ENCODE results near the gene ATP11A. TPM values are rescaled to one million over a fixed set of nuclear protein-coding genes. Genes with fewer than 3 reads are reported as not detected.

ATP11A gene
- polyA plus RNA-seq (2013, experiment 1 of 2; ENCODE audit: insufficient read length), result 8.7 TPM
- 8.9 TPM for polyA plus RNA-seq (2013, experiment 2 of 2; ENCODE audit: insufficient read length)

DNA sequence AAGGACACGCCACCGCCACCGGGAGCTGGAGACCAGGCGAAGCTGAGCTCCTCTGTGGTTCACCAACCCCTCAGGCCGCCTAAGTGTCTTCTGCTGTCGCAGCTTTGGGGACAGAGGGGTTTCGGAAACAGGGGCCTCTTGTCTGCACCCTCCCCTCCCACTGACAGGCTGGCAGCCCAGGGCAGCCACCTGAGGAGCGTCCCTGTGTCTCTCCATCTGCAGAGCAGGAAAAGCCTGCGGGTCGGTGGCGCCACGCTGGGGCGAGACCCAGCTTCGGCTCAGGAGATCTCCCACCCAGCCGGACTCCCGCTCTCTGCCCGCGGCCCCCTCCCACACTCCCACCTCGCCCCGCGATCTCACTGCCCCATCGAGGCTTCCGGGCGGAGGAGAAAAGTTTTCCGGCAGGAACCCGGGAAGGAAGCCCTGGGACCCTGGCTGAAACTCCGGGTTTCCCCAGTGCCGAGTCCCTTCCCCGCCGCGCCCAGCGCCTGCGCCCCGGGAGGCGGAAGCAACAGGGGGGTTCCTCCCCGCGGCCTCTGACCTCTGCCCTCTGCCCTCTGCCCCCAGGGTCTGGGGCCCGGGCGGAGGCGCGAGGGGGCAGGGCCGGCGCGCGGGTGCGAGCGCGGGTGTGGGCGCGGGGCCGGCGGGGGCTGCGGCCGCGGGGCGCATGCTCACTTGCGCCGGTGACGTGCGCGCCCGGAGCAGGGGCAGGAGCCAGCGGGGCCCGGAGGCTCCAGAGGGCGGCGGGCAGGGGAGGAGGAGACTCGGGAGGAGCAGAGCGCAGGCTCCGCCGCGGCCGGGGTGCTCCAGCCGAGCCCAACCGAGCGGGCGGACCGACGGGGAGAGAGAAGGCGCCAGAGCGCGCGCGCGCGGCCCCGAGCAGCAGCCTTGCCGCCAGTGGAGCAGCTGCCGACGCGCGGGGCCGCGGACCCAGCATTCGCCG is at the start of gene ATP11A:
Gene ATP11A (plus strand): TSS at position 736 of the 943 bp plus-strand sequence. CDS start 379 bp downstream, outside the sequence.
- peak; percentile 92 for DNase-seq

DNA sequence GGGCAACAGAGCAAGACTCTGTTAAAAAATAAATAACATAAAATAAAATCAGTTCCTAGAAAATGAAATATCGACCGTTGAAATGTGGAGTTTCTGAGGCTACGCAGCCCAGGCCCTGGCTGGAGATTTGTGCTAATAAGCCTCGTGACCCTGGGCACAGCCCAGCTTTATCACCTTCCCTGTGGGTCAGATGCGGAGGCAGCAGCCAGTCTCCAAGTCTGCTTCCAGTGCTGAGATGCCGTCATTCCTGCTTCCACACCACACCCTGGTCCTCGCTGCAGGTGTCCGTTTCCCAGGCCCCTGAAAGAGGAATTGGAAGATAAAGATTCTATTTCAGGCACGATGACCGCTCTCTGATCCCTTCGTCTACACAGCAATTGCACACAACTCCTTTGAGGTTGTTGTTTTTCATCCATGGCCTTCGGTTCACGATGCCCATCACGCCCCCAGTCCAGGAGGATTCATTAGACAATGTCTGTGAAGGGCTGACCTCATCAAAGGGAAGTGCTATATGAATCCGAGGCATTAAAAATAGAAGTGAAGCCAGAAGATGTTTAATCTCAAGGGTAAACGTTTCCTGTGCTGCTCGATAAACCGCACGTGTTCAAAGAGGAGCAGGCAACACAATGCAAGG is 48.3 kb upstream of the ATP11A start:
- DNase-seq, result no peak

DNA sequence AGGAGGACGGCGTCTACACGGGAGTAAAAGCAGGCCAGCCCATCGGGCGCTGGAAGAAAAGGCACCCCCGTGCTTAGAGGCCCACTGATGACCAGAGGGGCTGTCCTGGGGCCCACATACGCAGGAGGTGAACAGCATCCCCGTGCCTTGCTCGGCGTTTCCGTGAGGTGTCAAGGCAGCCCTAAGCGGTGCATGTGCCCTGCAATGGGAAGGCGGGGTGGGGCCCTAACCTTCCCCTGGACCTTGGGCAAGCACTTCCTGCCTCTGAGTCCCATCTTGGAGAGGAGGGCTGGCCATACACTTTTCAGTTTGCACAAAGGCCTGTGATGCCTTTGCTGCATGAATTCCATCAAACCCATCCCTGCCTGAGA is 47.8 kb upstream of the ATP11A start:
- no peak for DNase-seq

DNA sequence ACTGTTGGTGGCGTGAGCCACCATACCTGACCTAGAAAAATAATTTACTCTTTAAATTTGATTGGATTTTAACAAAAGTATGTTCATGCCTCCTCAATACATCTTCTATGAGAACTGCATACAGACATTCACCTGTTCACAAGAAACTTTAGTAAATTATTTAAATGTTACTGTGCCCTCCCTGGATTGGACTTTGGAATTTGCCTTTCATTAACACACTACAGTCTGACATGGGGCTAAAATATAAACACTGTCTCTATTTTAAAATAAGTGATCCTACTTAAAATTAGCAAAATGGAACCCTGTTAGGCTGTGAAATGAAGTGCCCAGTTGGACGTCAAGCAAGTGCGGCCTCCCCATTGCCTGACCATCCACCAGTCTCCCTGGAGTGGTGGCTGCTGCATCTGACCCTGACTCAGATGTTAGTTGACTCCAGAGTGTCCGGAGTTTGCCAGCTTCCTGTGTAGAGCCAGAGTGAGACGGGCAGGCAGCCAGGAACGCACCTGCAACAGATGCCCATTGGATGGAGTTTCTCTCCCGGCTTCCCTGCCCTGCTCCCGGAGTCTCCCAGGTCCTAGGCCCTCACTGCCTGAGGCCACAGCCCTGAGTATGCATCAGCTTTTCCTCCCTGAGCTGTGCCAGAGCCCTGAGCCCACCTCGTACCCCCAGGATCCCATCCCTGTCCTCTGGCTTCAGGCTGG is 45.9 kb upstream of the ATP11A start:
- DNase-seq, result no peak

DNA sequence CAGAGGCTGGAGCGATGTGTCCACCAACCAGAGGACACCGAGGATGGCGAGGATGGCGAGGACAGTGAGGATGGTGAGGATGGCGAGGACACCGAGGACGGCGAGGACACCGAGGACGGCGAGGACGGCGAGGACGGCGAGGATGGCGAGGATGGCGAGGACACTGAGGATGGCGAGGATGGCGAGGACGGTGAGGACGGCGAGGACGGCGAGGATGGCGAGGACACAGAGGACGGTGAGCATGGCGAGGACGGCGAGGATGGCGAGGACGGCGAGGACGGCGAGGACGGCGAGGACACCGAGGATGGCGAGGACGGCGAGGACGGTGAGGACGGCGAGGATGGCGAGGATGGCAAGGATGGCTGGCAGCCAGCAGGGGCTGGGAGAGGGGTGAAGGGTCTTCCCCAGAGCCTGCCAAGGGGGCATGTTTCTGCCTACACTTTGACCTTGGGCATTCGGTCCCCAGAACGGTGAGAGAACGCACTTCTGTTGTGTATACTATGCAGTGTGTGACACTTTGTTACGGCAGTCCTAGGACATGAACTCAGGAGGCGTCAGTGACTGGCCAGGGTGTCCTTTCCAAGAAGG is 44.4 kb upstream of the ATP11A start:
- DNase-seq, result no peak

DNA sequence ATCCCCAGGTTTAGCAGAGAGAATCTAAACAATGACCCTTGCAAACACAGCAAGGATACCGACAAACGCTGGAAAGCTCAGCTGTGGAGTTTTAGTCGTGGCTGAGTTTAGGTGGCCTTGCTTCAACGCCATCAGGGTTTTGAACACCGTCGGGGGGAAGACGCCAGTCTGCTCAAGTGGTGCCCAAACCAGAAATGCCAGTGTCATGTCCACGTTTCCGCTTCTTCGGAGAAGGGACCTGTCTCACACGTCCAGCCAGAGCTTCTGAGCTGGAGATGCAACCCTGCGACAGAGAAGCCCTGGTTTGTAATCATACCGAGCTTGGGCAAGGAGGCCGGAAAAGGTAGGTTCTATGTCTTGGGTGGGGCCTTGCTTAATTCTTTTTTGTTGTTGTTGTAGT is 42.6 kb upstream of the ATP11A start:
- no peak for DNase-seq

DNA sequence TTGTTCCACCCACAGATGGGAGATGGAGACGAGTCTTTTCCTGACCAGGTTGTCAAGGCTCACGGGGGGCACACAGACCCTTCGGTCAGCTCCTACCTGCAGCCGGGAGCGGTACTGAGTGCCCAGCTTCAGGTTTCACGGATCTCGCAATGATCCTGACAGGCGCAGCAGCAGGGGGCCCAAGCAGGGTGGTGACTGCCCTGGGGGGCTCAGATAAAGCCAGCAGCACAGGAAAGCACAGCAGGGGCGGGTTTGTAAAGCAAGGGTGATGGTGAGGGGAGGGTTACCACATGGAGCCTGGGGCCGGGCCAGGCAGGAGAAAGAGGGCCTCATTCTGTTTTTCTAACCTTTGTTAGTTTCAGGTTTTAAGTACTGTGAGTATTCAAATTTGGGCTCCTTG is 41.7 kb upstream of the ATP11A start:
- no peak for DNase-seq

DNA sequence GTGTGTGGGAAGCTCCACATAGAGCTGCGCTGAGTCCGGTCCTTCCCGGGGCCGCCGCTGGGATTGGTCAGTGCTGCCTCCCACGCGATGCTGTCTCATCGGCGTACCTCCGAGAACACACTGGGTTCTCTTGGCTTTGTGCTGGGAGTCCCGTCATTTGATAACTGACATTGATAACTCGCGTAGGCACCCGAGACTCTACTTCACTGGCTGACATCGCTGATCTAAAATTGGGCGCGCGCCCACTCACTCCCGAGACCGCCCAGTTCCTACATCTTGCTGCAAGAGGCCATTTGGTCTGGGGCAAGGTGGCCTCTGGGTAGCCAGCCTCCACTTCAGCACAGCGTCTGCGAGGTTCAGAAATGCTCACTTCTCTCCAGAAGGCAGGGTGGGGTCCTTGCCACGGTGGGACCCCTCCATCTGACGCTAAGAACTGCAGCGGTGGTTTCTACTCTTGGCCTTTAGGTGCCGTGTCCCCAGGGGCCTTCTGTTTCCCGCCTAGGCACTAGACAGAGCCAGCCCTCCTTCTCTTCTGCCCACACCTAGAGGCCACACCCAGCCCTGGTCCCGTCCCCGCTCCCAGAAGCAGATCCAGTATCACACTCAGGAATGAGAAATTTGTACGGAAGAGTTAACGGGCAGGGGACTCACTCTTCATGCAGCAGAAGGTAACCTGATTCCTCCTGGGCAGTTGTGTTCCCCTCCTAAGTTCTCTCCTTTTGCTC is 40.7 kb upstream of the ATP11A start:
- no peak for DNase-seq

DNA sequence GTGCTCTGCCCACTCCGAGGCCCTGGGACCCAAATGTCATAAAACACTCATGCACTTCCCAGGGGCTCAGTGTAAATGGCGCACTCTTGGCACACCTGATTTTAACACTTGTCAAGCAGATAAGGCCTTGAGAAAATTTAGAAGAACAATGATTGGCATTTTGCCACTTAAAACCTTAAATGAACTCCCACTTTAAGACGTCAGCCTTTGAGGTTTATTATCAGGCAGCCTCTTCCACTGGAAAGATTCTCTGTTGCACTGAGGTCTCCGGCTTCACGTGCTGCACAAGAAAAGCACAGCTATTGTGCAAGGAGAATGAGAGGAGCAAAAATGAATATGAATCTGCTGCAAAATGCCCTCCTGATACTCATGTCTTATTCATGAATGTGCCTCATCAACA is 38.5 kb upstream of the ATP11A start:
- no peak for DNase-seq

DNA sequence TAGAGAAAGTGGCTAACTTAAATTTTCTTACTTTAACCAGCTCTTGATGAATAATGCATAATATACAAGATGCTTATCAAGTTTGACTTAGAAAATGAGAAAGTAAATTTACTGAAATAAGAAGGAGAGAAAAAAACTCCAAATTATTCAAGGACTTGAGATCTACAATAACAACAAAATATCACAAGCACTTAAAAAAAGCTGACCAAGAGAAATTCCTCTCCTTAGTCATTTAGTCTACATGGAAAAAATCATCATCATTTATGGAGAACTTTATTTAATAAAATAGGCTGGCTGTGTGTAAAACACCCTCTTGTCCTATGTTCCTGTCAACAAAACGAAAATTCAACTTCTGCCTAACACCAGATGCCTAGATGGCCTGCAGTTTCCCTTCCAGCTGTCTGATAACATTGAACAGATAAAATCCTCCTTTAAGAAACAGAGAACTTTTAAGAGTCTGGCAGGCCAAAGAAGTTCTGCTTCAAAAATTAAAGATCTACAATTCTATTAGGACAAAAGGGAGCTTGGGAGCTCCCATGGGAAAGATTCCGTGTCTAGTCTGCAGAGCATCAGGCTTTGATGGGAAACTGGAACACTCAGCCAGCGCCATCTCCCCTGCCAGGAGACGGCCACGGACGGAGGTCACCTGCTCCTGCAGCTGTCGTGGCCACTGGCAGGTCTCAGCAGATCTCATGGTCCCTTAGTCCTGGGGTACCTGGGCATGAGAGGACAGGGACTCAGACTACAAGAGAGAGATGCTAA is 37.9 kb upstream of the ATP11A start:
- DNase-seq, result no peak

DNA sequence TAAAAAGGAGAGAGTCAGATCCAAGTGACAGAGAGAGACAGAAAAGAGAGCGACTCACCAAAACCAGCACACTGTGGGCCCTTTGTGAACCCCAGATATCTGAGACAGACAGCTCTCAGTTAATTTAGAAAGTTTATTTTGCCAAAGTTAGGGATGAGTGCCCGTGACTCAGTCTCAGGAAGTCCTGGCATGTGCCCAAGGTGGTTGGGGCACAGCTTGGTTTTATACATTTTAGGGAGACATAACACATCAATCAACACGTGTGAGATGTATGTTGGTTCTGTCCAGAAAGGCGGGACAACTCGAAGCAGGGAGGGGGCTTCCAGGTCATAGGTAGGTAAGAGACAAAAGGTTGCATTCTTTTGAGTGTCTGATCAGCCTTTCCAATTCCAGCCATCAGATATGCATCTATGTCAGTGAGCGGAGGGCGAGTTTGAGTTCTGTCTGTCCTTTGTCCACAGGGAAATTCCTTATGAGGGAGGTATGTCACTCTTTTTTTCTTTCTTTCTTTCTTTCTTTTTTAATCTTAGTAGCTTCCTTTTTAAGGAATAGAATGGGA is 37.2 kb upstream of the ATP11A start:
- DNase-seq, result peak; percentile 2

DNA sequence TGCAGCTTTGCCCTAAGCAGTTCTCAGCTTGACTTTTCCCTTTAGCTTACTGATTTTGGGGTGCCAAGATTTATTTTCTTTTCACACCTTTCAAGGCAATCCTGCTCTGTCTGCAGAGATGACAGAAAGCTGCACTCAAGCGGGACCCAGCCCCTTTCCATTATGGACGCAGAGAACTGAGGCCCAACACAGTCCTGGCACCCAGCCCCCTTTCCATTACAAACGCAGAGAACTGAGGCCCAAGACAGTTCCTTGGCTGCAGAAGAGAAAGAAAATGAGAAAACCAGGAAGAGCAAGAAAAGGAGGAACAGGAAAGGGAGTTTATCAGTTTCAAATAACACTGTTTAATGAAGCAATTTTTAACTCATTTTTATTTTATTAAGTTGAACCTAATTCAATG is 36.8 kb upstream of the ATP11A start:
- no peak for DNase-seq

DNA sequence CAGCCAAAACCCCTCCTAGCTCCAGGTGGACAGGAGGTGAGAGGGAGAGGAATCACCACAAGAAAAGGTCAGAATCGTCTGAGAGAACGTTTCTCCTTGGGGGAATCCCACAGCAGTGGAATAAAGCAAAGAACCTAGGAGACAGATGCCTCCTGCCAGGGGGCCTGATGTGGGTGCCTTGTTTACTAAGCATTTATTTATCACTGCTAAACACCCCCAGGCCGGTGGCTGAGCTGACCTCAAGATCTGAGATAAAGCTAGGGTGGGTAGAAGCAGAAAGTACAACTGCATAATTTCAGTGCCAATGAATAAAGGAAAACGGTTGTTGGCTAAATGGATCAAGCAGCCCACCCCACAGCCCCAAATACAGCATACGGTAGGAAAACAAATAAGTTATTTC is 33.9 kb upstream of the ATP11A start:
- no peak for DNase-seq

DNA sequence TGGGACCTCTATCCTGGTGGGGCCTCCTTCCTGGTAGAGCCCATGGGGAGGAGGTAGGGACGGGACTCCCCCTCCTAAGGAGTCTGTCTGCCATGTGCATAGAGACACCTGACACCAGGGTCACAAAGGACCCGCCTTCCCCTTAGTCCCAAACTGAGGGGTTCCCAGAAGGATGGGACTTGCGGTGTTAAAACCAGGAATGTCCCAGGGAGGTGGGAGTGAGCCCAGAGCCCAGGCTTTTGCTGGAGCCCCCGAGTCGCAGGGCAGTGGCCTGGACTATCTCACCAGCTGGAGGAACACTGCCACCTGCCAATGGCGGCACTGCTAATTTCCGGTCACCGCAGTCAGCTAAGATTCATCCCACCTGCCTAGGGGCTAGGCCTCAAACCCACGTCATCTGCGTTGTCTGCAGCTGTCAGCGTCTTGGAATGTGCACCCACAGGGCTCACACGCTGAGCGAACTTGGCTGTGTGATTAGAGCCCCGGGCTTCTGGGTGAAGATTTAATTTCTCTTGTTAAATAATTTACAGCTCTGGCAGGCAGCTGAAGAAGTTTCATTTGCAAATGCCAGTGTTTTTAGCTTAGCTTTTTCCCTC is 31.9 kb upstream of the ATP11A start:
- peak; percentile 75 for DNase-seq

DNA sequence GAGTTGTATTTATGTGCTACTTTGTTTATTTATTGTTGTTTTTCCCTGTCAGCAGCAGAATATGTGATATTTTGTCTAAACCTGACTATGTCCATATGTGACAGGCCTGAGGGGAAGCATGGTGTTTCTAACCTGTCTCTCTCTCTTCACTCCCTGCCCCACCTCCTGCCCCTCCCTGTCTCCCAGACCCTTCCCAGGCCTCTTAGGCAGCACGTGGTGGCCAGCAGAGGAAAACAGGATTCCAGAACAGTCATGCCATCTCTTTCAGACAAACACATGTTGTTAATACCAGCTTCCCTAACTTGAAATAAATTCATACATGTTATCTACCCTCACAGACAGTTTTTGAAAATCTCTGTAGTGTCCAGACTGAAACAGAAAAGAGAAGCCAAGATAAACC is 31.0 kb upstream of the ATP11A start:
- no peak for DNase-seq

DNA sequence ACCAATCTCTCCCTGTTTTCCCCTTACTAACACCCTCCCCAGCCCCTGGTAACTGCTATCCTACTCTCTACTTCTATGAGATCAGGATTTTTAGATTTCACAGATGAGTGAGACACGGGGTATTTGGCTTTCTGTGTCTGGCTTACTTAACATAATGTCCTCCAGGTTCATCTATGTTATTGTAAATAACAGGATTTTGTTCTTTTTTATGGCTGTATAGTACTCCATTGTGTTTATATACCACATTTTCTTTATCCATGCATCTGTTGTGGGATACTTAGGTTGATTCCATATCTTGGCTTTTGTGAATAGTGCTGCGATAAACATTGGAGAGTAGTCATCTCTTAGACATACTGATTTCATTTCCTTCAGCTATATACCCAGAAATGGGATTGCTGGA is 28.5 kb upstream of the ATP11A start:
- no peak for DNase-seq

DNA sequence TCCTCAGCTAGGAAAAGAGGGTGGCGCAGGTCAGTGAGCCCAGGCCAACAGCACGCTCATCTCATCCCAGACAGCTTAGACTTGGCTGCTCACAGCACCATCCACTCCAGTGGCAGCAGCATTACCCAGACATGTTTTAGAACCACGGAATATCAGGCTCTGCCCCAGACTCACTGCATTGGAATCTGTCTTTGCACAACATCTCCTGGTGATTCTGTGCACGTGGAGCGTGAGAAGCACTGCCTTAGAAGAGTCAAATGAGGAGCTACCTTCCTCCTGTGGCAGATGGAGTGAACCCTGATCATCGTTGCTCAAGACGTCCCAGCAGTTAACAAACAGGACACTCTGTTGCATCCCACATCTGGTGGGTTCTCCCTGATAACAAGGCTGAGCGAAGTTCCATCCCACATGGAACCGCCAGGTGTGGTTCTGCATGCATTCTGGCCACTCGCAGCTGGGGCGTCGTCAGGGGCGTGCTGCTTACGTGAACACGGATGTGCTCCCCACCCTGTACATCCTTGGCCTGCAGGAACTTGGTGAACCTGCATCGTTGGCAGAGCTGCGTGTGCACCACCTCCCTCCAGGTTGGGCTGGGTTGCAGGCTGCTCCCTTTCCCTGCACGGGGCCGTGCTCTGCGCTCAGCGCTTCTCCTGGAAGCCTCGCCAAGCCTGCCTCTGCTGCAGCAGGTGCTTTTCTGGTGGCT is 25.2 kb upstream of the ATP11A start:
- DNase-seq, result peak; percentile 22

DNA sequence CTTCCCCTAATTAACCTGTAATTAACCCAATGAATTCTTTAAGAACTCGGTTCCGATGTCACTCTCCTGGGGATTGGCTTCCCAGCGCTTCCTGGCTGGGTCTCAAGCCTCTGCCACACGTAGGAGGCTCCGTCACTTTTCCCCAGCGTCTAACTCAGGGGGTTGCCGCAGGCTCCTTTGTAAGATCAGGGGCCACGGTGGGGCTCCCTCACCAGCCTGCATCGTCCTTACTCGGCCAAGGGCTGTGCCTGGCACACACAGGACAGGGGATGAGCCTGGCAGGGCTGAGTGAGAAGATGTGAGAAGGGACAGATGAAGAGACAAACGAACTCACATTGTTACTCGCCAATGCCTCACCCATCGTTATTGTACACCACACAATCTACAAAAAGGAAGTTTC is 20.9 kb upstream of the ATP11A start:
- DNase-seq, result no peak

DNA sequence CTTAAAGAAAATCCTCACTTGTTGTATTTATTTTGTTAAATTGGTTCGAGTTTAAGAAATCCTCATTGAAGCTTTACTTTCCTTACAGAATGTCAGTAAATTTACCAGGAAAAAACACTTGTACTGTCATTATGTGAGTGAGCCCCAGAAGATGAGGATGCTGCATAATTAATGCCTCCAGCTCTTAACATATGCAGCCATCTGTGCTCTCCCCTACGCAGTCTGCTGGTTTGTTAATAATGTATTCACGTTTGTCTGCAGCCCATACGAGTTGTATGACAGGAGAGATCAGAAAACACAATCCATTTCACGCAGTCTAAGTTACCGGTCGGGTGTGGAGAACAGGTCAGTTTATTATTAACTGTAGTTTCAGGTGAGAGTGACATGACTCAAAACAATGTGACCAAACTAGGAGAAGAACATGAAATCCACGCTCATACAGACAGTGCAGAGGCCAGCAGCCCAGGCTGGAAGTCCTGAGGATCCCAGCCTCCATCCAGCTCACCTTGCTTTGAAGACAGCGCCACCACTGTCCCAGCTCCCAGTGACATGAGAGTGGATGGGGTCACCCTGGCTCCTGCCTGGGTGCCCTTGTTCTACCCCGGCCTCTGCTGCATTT is 19.8 kb upstream of the ATP11A start:
- DNase-seq, result no peak

DNA sequence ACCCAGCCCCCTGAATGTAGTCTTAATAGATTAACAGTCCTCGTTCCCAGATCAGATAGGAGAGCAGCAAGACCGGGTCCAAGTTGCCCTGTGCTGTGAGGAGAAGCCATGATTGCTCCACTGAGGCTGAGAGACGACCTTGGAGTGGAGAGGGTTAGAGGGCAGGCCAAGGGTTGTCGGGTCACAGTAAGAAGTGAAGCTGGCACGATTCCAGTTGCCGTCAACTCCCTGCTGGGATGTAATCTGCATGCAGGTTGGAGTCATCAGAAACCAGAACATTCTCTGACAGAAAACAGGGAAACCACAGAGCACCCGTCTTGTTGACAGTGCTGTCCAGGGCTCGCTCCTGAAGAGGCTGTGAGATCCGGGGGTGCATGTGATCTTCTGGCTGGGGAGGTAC is 19.0 kb upstream of the ATP11A start:
- DNase-seq, result no peak

All from fibroblast of skin of abdomen (primary cell).